ENCODE results near the gene PIEZO1. TPM values are rescaled to one million over a fixed set of nuclear protein-coding genes. Genes with fewer than 3 reads are reported as not detected.
A peak's percentile ranks its signal among the peaks of the same experiment; 100 is the strongest.

The PIEZO1 gene
- total and polyA plus RNA-seq, 9 of the 15 experiments (the other 6 are each of a cell fraction or from before 2014, with no cell fraction given) = 3.6 to 432 (median 131) TPM

GRCh38 chr16:88722784-88723506 lies 62.1 kb downstream of the PIEZO1 start:
- BruUV-seq (replicated peaks) = no TSS peak
- FAIRE-seq = no peak
- in situ Hi-C loops (cut with MboI) (no loop called here), intact Hi-C loops (cut with micrococcal nuclease) (no loop called here)
- Histone ChIP-seq H3K4me3 (no peak overlapping the region), H4K20me1 (replicated peaks; ENCODE audit: control insufficient read depth, insufficient read depth, low read length) (no peaks in the 10 kb centered on the region; the same call in 1 of the 2 replicates), H3K4me2 (ENCODE audit: insufficient read depth, low read length) (no peak overlapping the region), H3K9me1 (ENCODE audit: control insufficient read depth, insufficient read depth, low read length) (no peaks in the 10 kb centered on the region), H2AFZ (ENCODE audit: low read depth, low read length) (no peak overlapping the region), H3K9me3 (replicated peaks; ENCODE audit: control insufficient read depth, insufficient read depth, low read depth, low read length) (no peaks in the 10 kb centered on the region), H3K27me3 (ENCODE audit: control insufficient read depth in 2 of 2, insufficient read depth in 2 of 2, low read length in 2 of 2) (no peaks in the 10 kb centered on the region), H3K27ac (ENCODE audit: extremely low read depth, low read depth, low read length) (no peak overlapping the region), H3K9ac (ENCODE audit: insufficient read depth in 1 of 2, low read depth in 2 of 2, low read length in 2 of 2) (no peak overlapping the region), H3K36me3 (ENCODE audit: control insufficient read depth, insufficient read depth, low read length) (peaks cover 100% of the 10 kb centered on the region; the same call in 2 of the 3 replicates), H3K4me1 (replicated peaks in 1 of 2; ENCODE audit: control insufficient read depth in 2 of 2, insufficient read depth in 2 of 2, low read length in 2 of 2) (peaks cover 0 to 59% of the 10 kb centered on the region in 2 experiments; a peak in 1 of 5 replicates), H3K79me2 (ENCODE audit: control insufficient read depth, insufficient read depth, low read length) (no peaks in the 10 kb centered on the region)
- no peak for ATAC-seq
- 96% methylated on average over 31 of the region's 39 CpGs for WGBS (ENCODE audit: insufficient coverage, low coverage, missing lambda C conversion rate)
- no peak for DNase-seq (ENCODE audit: extremely low read depth in 1 of 4, low spot score in 3 of 4)
- ChIA-PET CTCF (ENCODE audit: low intra/inter-chr PET ratio) (no interaction called here), POLR2A (interaction anchor here (0.8 to 1.4 kb wide), 2 partner anchors 11 to 14 kb away, joined by 3 to 6 read pairs; no protein-coding TSS in a partner anchor)
- no peak for TF ChIP-seq FOSL1 (tag; conservative IDR thresholded peaks at IDR 0.05)
- TF ChIP-seq TBP (optimal IDR thresholded peaks at IDR 0.05; ENCODE audit: low read depth, low read length) = no peak
- peak; percentile 31 for TF ChIP-seq FIP1L1 (IDR thresholded peaks at IDR 0.05; ENCODE audit: low read depth, low read length, poor library complexity, severe bottlenecking)
- peak; percentile 81 for TF ChIP-seq RBM22 (IDR thresholded peaks at IDR 0.05; ENCODE audit: low read depth, low read length, poor library complexity, severe bottlenecking)
- peak; percentile 27 for TF ChIP-seq CHD7 (IDR thresholded peaks at IDR 0.05; ENCODE audit: low read depth, low read length)
- no peak for TF ChIP-seq NFE2 (IDR thresholded peaks at IDR 0.05; ENCODE audit: low read depth)
- TF ChIP-seq ZBTB33 (CRISPR knock-in tag; IDR thresholded peaks at IDR 0.05) = peak; percentile 58; the same call in 1 of the 2 replicates
